Stimulated activated CD8-positive, alpha-beta memory T cell treated with anti-CD3 and anti-CD28 coated beads, Interleukin-7, amount 100 ng/mL, for 48 hours (primary cell): ENCODE results near the gene GLB1L3.

ENCODE experiments used
- DNase-seq, 2 donors: peaks; one replicate each; pipeline ENCODE4 v3.0.0-alpha.2; 2020; ENCODE audit warnings: low read depth in 1 of 2; ENCODE audit errors: extremely low read depth in 1 of 2

The GLB1L3 gene

GRCh38 chr11:134275534-134276395, at the start of gene GLB1L3:
GLB1L3 (plus strand) TSS chr11:134276379; CDS start chr11:134276741, 362 bp downstream.
- peak; percentile 47 to 76 for DNase-seq

GRCh38 chr11:134226806-134227325, 49.3 kb upstream of the GLB1L3 start:
- no peak for DNase-seq

- DNase-seq = peak in 1 of 2 donors; percentile 27
Observed at GRCh38 chr11:134228625-134229024, 47.6 kb upstream of the GLB1L3 start.

GRCh38 chr11:134229126-134229790, 46.9 kb upstream of the GLB1L3 start:
- no peak for DNase-seq

- no peak for DNase-seq
Observed at GRCh38 chr11:134230339-134230738, 45.8 kb upstream of the GLB1L3 start.

- DNase-seq = no peak
Observed at GRCh38 chr11:134231958-134232659, 44.1 kb upstream of the GLB1L3 start.

GRCh38 chr11:134233729-134234179, 42.4 kb upstream of the GLB1L3 start:
- no peak for DNase-seq

GRCh38 chr11:134235399-134235798, 40.8 kb upstream of the GLB1L3 start:
- no peak for DNase-seq

- DNase-seq = no peak
Observed at GRCh38 chr11:134236834-134237556, 39.2 kb upstream of the GLB1L3 start.

GRCh38 chr11:134237557-134237922, 38.6 kb upstream of the GLB1L3 start:
- no peak for DNase-seq

GRCh38 chr11:134238956-134239355, 37.2 kb upstream of the GLB1L3 start:
- DNase-seq = no peak

GRCh38 chr11:134240592-134240991, 35.6 kb upstream of the GLB1L3 start:
- no peak for DNase-seq

GRCh38 chr11:134242376-134242775, 33.8 kb upstream of the GLB1L3 start:
- DNase-seq = no peak

GRCh38 chr11:134243913-134244312, 32.3 kb upstream of the GLB1L3 start:
- no peak for DNase-seq

GRCh38 chr11:134244593-134244992, 31.6 kb upstream of the GLB1L3 start:
- no peak for DNase-seq

- DNase-seq = no peak
Observed at GRCh38 chr11:134245434-134245833, 30.7 kb upstream of the GLB1L3 start.

GRCh38 chr11:134246100-134246499, 30.1 kb upstream of the GLB1L3 start:
- no peak for DNase-seq

- no peak for DNase-seq
Observed at GRCh38 chr11:134246678-134247077, 29.5 kb upstream of the GLB1L3 start.

GRCh38 chr11:134248910-134249480, 27.2 kb upstream of the GLB1L3 start:
- DNase-seq = no peak

GRCh38 chr11:134250246-134250645, 25.9 kb upstream of the GLB1L3 start:
- no peak for DNase-seq
